Thoracic aorta (tissue), 2 donors: ENCODE data around the gene HAPLN3. TPM values are rescaled to one million over a fixed set of nuclear protein-coding genes. Genes with fewer than 3 reads are reported as not detected.

Experiments used
- ATAC-seq: fragments of 150-250 bp; one replicate; pipeline ENCODE4 v1.8.0; 2017; ENCODE audit warnings: low read depth; ENCODE audit not compliant: insufficient number of reproducible peaks, low FRiP score
- DNase-seq: peaks from one replicate; pipeline ENCODE4 v3.0.0-alpha.2; 2020; ENCODE audit warnings: low spot score
- H3K27ac ChIP-seq, 2 donors: fragments of 200-600 bp; sonication (generic); 1 replicate in 1 of 2; 2 replicates in 1 of 2; pipeline ENCODE4 v1.5.1; 2016; ENCODE audit warnings: mild to moderate bottlenecking in 2 of 2, moderate library complexity in 2 of 2
- H3K27me3 ChIP-seq: fragments of 200-600 bp; sonication (generic); replicated peaks from 2 replicates; pipeline ENCODE4 v1.6.0; 2016; ENCODE audit warnings: mild to moderate bottlenecking; ENCODE audit not compliant: insufficient read depth
- H3K36me3 ChIP-seq: fragments of 200-600 bp; sonication (generic); one replicate; pipeline ENCODE4 v1.5.1; 2016
- H3K4me1 ChIP-seq, 2 donors: fragments of 200-600 bp; sonication (generic); 1 replicate in 1 of 2; 2 replicates in 1 of 2; pipeline versions ENCODE4 v1.5.1 to v1.6.0; 2016; ENCODE audit warnings: low read depth in 2 of 2, mild to moderate bottlenecking in 1 of 2; ENCODE audit not compliant: control insufficient read depth in 1 of 2
- H3K4me3 ChIP-seq: fragments of 200-600 bp; sonication (generic); 2 replicates; pipeline ENCODE4 v1.5.1; 2016; ENCODE audit warnings: mild to moderate bottlenecking
- H3K9me3 ChIP-seq: fragments of 200-600 bp; sonication (generic); 2 replicates; pipeline ENCODE4 v1.5.1; 2016
- total RNA-seq, 2 donors: library from RNA; depleted of rRNA; stranded (reverse); fragments of >200 nt; gene quantifications; one replicate each; pipeline versions ENCODE4 v1.1.0 to v1.2.3, GENCODE V29; 2016
- TF ChIP-seq, protein P1 (sequence below): fragments of 200-600 bp; sonication (generic); IDR thresholded peaks from one replicate; pipeline ENCODE4 v1.5.1; 2019; ENCODE audit warnings: antibody characterized with exemption

Gene HAPLN3
- total RNA-seq, 2 donors from 2014 or later: 111 to 173 TPM

- Histone ChIP-seq H3K4me3 (no peak overlapping the region), H3K27me3 (no peaks in the 10 kb centered on the region), H3K27ac (no peak overlapping the region), H3K9me3 (no peaks in the 10 kb centered on the region), H3K36me3 (peaks cover 8% of the 10 kb centered on the region), H3K4me1 (no peaks in the 10 kb centered on the region)
- TF ChIP-seq, protein P1, sequence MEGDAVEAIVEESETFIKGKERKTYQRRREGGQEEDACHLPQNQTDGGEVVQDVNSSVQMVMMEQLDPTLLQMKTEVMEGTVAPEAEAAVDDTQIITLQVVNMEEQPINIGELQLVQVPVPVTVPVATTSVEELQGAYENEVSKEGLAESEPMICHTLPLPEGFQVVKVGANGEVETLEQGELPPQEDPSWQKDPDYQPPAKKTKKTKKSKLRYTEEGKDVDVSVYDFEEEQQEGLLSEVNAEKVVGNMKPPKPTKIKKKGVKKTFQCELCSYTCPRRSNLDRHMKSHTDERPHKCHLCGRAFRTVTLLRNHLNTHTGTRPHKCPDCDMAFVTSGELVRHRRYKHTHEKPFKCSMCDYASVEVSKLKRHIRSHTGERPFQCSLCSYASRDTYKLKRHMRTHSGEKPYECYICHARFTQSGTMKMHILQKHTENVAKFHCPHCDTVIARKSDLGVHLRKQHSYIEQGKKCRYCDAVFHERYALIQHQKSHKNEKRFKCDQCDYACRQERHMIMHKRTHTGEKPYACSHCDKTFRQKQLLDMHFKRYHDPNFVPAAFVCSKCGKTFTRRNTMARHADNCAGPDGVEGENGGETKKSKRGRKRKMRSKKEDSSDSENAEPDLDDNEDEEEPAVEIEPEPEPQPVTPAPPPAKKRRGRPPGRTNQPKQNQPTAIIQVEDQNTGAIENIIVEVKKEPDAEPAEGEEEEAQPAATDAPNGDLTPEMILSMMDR: no peak
- no peak for DNase-seq
- ATAC-seq: no peak
These were observed 52.0 kb downstream of the HAPLN3 start for GRCh38 chr15:88843334-88843733.

GRCh38 chr15:88842156-88842555 is 53.2 kb downstream of the HAPLN3 start:
- H3K36me3 ChIP-seq: peaks cover 8% of the 10 kb centered on the region
- DNase-seq: no peak
- no peak overlapping the region for H3K4me3 ChIP-seq
- TF ChIP-seq, protein P1: no peak
- no peak for ATAC-seq
- H3K27ac ChIP-seq: no peak overlapping the region
- H3K9me3 ChIP-seq: no peaks in the 10 kb centered on the region
- no peaks in the 10 kb centered on the region for H3K27me3 ChIP-seq
- H3K4me1 ChIP-seq: no peaks in the 10 kb centered on the region

DNA sequence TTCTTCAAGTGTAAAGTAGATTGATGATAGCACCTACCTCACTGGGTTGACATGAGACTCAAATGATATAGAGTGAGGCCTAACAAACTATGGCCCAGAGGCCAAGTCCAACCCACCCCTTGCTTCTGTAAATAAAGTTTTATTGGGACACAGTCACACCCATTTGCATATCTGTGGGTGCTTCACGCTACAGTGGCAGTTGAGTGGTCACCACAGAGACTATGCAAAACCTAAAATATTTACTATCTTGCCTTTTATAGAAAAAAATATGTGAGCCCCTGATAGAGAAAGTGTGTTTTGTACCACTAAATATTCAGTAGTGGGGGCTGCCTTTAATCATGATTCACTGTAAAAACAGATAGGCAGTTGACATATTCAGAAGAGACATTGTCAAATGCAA is 54.1 kb downstream of the HAPLN3 start:
- Histone ChIP-seq H3K9me3 (no peaks in the 10 kb centered on the region), H3K36me3 (peaks cover 8% of the 10 kb centered on the region), H3K4me1 (no peaks in the 10 kb centered on the region), H3K27ac (no peak overlapping the region), H3K4me3 (no peak overlapping the region), H3K27me3 (no peaks in the 10 kb centered on the region)
- no peak for DNase-seq
- TF ChIP-seq, protein P1: no peak
- ATAC-seq: no peak

GRCh38 chr15:88839961-88840360 is 55.4 kb downstream of the HAPLN3 start:
- ATAC-seq (no peak), DNase-seq (no peak)
- H3K9me3 ChIP-seq: no peaks in the 10 kb centered on the region
- H3K4me3 ChIP-seq: no peak overlapping the region
- TF ChIP-seq, protein P1: no peak
- H3K27me3 ChIP-seq: no peaks in the 10 kb centered on the region
- no peak overlapping the region for H3K27ac ChIP-seq
- no peaks in the 10 kb centered on the region for H3K4me1 ChIP-seq
- peaks cover 6% of the 10 kb centered on the region for H3K36me3 ChIP-seq

GRCh38 chr15:88839146-88839545 is 56.2 kb downstream of the HAPLN3 start:
- TF ChIP-seq, protein P1: no peak
- Histone ChIP-seq H3K36me3 (peaks cover 5% of the 10 kb centered on the region), H3K27ac (no peak overlapping the region), H3K9me3 (no peaks in the 10 kb centered on the region), H3K27me3 (no peaks in the 10 kb centered on the region), H3K4me3 (no peak overlapping the region), H3K4me1 (peaks cover 0 to 7% of the 10 kb centered on the region in 2 donors)
- no peak for ATAC-seq
- no peak for DNase-seq
